GM04504 (cell line): ENCODE results near the gene SYT13.

ENCODE experiments used
- DNase-seq: peaks from one replicate; pipeline ENCODE4 v3.0.0-alpha.2; 2012; ENCODE audit warnings: low read depth

The SYT13 gene

DNA sequence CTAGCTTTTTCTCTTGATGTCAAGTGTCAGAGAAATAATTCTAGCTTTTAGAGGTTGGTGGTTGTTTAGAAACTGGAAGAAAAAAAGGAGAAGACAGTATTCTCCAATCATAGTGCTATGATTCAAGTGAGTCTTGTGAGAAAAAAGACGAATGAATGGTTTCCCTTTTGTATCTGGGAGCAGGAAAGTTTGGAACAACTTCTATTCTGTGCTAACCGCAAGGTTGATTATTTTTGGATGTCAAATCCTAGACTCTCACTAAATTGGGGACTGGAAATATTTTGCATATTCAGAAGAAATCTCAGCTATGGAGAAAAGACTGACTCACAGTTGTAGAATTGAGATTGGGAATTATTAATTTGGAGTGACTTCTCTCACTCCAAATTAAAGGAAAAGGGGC is 69.2 kb downstream of the SYT13 start:
- no peak for DNase-seq

- no peak for DNase-seq
These were observed 70.1 kb downstream of the SYT13 start for GRCh38 chr11:45216031-45216430.

DNA sequence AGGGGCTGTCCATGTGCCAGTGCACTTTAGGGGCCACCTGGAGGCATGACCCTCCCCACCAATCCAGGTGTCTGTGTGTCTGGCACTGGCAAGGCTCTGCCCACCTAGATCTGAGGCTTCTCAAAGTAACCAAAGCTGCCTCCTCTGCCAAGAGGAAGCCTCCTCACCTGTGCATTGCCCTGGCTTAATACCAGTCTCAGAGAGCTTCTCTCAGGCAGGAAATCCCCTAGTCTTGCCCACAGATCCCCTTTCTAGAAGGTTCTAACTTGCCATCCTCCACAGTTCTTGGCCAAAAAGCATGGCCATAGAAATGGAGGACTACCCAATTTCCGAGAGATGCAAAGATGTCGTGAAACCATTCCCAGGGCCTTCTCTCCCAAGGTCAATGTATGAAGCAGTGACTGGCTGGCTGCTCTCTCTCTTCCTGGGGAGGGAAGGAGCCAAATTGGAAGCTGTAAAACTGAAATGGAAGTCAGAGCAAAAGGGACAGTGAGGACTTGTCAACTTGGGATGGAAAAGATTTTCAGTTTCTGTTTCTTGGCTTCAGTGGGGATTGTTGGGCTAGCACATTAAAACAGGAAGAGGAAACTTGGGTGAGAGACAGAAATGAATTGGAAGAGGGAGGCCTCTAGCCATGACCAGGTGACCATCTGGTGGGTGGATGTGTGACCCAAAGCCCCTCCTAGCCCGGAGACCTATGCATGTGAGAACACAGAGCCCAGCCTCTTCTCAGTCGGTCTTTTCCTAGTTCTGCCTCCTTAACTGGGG is 70.9 kb downstream of the SYT13 start:
- DNase-seq, result no peak

DNA sequence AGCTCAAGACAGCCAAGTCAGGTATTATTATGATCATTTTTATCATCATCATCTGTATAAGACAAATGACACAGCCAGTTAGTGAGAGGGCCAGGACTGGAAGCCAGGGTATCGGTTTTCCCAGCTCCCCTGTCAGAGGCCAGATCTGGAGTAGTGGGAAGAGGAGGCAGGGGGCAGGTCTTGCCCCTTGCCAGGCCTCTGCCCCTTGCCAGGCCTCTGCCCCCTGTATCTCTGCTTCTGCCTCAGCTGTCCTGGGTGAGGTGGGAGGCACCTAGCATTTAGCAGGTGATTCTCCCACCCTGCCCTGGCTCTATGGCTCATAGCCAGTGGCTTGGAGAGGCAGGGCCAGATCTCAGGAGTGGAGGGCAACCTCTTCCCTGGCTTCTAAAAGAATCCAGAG is 72.4 kb downstream of the SYT13 start:
- DNase-seq, result no peak

DNA sequence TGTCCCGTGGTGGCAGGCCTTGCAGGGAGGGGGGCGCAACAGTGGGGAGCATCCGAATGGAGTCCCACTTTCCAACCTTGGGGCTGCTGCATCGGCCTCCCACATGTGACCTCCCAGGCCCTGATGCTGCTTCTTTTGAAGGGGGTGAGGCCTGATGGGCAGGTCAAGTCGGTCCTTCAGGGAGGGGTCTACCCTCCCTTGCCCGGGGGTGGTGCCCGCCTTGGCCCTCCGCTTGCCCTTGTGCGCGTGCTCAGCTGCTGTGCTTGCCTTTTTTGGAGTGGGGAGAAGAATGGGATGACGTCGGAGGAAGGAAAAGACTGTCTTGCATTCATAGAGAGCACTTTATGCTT is 72.8 kb downstream of the SYT13 start:
- DNase-seq, result no peak

GRCh38 chr11:45212566-45213315 is 73.4 kb downstream of the SYT13 start:
- DNase-seq, result no peak

GRCh38 chr11:45211732-45212131 is 74.4 kb downstream of the SYT13 start:
- DNase-seq, result no peak

- no peak for DNase-seq
These were observed 75.3 kb downstream of the SYT13 start for GRCh38 chr11:45210846-45211245.

- DNase-seq, result no peak
These were observed 76.0 kb downstream of the SYT13 start for GRCh38 chr11:45209891-45210699.

- DNase-seq, result no peak
These were observed 76.9 kb downstream of the SYT13 start for GRCh38 chr11:45209000-45209879.

DNA sequence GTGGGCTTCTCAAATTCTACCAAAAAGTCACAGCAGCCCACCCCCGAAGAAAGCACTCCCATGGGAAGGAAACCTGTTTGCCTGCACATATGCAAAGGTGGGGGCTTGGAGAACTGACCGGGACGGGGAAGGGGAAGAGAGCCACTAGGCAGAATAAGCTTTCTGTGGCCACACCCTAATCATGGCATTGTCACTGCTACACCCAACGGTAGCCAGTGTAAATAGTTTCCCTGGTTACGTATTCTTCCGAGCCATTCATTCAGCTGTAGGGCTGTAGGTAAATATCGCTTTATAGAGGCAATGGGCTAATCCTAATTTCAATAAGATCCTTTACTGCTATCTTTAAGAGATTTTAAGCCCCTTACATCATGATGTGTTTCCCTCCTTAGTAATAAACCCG is 78.0 kb downstream of the SYT13 start:
- no peak for DNase-seq

- no peak for DNase-seq
These were observed 80.2 kb downstream of the SYT13 start for GRCh38 chr11:45205978-45206377.

DNA sequence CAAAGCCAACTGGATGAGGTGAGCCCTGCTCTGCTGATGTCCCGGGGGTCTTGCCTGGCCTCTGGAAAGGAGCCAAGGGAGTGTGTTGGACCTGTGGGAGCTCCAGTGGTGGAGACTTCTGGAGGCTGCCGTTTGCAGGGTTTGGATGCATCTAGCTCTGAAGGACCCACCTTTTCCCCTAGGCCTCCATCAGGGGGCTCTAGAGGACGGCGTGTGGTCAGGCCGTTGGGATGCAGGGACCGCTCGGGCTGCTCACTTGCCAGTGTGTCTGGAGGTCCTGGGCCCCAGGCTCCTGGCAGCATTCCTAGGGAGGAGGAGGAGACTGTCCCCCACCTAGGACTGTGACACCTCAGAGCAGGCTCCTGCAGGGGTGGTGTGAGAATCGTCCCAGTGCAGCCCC is 81.4 kb downstream of the SYT13 start:
- no peak for DNase-seq

DNA sequence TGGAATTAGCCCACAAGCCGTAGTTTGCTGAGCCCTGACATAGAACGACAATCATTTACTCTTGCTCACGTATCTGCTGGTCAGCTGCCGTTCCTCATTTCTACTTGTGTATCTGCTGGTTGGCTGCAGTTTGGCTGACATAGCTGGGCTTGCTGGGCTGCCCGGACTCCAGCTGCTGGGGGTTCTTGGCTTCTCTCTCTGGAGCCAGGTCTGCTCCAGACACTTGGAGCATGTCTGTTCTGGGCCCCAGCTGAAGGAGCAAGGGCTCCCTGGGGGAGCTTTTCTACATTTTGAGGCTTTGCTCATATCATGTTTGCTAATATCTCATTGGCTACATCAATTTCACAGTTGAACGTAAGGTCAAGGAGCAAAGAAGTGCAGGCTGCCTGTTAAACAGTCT is 92.4 kb downstream of the SYT13 start:
- DNase-seq, result no peak
